Fibroblast of upper back skin (primary cell): Measurements from ENCODE around the gene MRPL33.

ENCODE experiments used
- DNase-seq: peaks from one replicate; pipeline ENCODE4 v3.0.0-alpha.2; 2013

The MRPL33 gene

GRCh38 chr2:27771548-27772335, at the start of gene MRPL33:
Gene MRPL33 (plus strand): TSS chr2:27771719. CDS start chr2:27771778, 59 bp downstream.
- peak; percentile 88 for DNase-seq

DNA sequence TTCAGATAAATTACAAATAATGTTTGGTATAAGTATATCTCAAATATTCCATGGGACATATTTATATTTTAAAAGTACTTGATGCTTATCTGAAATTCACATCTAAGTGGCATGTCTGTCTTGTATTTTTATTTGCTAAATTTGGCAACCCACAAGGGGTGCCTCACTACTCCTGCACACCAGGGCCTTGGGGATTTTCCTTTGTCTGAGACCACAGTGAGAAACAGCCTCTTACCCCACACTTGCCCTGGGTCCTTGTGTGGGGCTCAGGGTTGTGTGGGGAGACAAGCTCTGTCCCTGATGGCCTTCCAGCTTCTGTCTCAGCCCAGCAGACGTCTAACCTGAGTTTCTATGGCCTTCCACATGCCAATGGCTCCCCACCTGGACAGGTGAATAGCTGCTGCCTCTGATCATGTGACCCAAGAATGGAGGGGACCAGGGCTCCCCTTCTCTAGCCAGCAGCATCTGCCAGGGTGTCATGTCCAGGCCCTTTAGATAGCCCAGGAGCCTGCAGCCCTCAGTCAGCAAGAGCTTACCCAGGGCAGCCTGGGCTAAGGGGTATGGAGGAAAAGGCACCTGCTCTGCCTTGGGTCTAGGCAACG, 49.5 kb upstream of the MRPL33 start:
- DNase-seq = no peak

DNA sequence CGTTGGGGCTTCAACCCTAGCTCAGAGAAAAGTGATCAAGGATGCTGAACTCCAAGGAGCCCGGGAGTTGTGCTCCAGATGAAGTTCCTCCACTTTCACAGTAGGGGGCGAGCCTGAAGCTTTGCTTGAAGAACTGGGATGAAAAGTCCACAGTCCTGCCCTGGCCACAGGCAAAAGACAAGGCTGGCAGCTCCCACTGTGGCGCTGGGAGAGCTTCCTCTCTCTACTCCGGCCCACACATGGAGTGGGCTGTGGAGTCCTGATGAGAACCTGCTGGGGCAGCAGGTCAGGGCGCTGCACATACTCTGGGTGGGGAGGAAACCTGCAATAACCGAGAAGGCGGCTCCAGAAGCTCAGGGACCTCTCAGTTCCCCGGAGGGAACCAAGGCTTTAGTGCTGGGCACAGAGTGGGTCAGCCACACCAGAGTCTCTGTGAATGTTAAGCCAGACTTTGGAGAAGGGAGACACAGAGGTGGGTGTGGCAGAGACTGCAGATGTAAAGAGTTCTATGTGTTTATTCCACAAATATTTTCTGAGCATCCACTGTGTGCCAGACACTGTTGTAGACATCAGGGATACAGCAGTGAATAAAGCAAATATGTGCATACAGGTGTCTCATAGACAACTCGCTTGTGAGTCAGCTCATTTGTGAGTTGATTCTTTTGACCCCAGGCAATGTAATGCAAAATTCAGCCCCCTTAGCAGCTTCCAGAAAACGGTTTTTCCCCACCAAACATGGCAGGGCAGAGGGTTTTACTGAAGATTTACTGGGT, 48.0 kb upstream of the MRPL33 start:
- peak; percentile 77 for DNase-seq

GRCh38 chr2:27724191-27724590, 47.3 kb upstream of the MRPL33 start:
- DNase-seq = no peak

- peak; percentile 59 for DNase-seq
Measured at GRCh38 chr2:27724905-27725701, 46.4 kb upstream of the MRPL33 start.

DNA sequence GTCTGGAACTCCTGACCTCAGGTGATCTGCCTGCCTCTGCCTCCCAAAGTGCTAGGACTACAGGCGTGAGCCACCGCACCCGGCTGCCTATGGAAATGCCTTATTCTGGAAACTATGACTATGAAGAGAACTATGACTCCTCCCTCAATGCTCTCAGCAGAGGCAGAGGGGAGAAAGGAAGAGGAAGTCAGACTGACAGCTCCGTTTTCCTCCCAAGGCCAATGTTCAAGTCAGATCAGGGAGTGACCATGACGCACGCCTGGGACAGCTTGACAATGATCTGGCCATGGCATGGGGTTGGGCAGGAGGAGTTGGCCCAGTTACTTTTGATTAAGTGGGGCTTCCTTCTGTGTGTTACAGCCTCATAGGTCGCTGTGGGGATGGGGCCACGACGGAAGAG, 44.3 kb upstream of the MRPL33 start:
- DNase-seq = no peak

DNA sequence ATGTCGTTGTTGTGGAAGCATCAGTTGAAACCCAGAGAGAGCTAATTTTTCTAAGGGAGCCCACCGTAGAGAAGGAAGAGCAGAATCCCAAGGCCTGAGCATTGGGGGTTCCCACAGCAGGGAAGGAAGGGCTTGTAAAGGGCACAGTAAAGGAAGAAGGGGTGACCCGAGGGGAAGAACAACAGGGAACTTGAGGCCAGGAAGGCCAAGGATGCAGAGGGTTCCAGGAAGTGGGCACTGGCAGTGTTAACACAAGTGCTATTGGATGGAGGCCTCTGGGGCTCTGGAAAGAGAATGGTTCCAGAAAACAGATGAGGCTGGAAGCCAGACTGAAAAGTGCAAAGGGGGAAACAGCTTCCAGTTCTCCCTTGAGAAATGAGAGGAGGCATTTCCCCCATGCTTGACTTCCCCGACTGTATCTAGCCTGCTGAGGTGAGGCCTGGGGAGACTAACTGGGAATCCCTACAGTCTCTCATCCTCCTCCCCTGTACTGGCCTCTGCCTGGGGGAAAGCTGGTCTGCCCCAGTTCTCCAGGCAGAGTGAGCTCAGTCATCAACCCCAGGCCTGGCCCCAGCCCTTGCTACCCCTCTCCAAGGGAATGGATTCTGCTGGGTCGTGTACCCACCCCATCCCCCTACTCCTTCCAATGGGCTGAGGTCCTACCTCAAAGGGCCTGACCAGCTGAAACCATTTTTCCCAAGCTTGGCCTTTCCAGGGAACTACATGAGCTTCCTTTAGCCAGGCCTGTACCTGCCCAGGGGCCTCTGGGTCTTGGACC, 43.2 kb upstream of the MRPL33 start:
- DNase-seq = no peak

GRCh38 chr2:27729198-27729597, 42.3 kb upstream of the MRPL33 start:
- no peak for DNase-seq

- no peak for DNase-seq
Measured at GRCh38 chr2:27729614-27730013, 41.9 kb upstream of the MRPL33 start.

GRCh38 chr2:27730261-27730662, 41.3 kb upstream of the MRPL33 start:
- no peak for DNase-seq

DNA sequence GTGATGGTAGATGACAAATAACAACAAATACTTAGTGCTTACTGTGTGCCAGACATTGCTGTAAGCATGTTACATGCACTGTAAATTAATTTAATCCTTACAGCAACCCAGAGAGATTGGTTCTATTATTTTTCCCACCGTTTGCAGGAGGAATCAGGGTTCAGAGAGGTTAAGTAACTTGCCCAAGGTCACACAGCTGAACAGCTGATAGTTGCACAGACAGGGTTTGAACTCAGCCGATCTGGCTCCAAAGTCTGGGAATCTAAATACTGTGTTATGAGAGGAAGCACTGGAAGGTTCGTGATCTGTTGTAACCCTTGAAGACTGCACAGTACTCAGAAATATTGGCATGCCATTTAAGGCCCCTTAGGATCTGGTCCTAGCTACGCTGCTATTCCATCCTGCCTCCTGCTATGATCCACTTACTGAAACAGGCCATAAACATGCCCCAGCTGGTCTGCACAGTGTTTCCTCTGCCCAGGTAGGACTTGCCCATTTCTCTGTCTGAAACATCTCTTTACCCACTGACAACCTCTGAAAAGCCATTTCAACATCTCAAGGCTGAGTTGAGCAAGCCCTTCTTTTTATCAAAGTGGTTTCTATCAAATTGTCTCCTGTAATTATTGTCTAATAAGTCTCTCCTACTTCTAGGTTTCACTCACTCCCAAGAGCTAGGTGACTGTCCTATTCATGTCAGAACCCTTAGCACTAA, 40.4 kb upstream of the MRPL33 start:
- no peak for DNase-seq

GRCh38 chr2:27734305-27734704, 37.2 kb upstream of the MRPL33 start:
- no peak for DNase-seq

DNA sequence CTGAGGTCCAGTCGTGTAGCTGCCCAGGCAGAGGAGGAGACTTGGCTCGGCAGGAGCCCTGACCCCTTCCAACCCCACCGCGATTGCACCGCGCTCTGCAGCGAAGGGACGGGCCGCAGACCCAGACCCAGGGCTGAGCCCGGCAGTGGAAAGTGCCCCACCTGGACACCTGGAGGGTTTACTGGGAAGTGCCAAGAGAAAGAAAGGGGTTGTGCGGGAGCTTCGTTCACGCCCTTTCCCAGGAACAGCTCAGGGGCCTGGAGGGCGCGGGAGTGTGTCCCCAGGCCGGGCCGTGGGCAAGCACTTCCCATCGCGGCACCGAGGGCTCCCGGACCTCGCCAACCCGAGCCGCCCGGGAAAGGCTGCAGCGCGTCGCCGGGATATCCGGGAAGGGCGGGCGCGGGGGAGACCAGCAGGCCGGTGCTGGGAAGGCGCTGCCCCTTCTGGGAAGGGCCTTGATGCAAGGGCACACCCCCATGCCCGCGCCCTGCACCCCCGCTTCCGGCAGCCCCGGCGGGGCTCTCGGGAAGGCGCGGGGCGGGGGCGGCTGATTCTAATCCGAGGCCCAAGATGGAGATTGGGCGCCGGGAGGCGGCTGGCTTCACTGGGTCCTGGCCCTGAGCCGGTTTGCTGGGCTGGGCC, 36.1 kb upstream of the MRPL33 start:
- peak; percentile 71 for DNase-seq

DNA sequence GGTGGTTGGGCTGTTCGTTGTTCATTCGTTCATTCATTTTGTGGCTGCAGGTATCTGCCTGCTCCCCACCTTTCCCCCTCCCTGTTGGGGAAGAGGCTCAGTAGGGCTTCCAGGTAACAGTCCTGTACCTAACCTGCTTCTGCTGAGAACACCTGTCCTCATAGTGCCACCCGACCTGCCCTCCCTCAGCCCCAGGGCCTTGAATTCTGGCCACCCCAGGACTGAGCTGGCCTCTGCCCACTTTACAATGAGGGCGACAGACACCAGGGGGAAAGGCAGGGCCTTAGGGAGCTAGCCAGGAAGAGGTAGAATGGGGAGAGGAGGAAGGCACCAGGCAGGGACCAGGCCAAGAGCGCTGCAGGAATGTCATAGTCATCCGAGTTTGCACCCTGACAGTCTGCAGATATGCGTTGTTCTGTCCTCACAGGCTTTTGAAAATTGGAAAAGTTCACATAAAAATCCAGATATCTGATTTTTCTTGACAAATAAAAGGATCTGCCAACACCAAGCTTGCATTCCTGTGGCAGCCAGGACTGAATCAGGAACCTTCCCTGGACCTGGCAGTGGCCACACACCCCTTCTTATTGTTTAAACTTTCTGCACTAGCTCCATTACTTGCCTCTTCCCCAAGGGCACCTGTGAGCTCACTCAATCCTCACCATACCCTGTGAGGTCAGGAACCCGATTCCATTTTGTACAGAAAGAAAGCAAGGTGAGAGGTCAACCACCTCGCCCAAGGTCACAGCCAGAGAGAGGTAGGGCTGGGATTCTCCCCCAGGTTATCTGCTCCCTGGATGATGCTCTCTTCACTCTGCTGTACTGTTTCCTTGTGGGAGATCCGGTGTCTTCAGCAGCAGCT, 35.3 kb upstream of the MRPL33 start:
- no peak for DNase-seq

- DNase-seq = no peak
Measured at GRCh38 chr2:27736890-27737204, 34.7 kb upstream of the MRPL33 start.

DNA sequence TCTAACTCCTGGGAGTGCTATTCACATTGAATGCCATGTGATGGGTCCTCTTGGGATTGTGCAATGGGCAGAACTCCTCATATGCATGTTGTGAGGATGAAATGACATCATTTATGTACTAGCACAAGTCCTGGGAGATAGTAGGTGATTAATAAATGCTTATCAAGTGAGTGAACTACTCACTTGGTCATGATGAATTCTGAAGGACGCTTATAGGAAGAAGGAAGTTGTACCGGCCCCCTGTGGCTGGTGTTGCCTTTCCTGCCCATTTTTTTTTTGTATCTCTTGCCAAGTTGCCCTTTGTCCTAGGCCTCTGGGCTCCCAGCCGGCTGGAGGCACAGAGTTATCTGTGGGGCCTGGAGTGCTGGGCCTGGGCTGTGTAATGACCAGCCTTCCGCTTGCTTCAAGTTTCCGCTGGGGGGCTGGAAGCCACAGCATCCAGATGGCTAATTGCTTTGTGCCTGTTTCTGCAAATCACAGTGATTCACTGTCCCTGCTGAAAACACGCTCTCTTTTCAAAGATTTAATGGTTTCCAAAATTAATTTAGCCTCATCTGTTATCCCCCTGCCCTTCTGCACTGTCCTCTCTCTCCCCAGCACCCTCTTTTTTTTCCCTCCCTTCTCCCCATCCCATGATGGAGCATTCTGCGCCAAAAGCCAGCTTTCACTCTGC, 33.7 kb upstream of the MRPL33 start:
- peak; percentile 64 for DNase-seq

- DNase-seq = no peak
Measured at GRCh38 chr2:27738349-27739057, 33.0 kb upstream of the MRPL33 start.

GRCh38 chr2:27739058-27739373, 32.5 kb upstream of the MRPL33 start:
- no peak for DNase-seq

- DNase-seq = no peak
Measured at GRCh38 chr2:27741673-27742072, 29.8 kb upstream of the MRPL33 start.
